ENCODE data around the gene GPR78.

The GPR78 gene

GRCh38 chr4:8589823-8590545, 9.8 kb downstream of the GPR78 start:
- Histone ChIP-seq H3K27me3 (peaks cover 0 to 84% of the 10 kb centered on the region in 2 donors), H3K36me3 (no peaks in the 10 kb centered on the region), H3K27ac (no peak overlapping the region), H3K9me3 (no peaks in the 10 kb centered on the region), H3K4me3 (no peak overlapping the region), H3K4me1 (peaks cover 0 to 17% (median 6%) of the 10 kb centered on the region in 4 donors)
- TF ChIP-seq CTCF (IDR thresholded peaks at IDR 0.05), result no peak
- no peak for DNase-seq
- intact Hi-C loops (cut with DNase I; ENCODE audit: low total_unique reads), result loop anchor here (5.0 kb wide), 1 partner anchor 348 kb away; no protein-coding TSS in a partner anchor

DNA sequence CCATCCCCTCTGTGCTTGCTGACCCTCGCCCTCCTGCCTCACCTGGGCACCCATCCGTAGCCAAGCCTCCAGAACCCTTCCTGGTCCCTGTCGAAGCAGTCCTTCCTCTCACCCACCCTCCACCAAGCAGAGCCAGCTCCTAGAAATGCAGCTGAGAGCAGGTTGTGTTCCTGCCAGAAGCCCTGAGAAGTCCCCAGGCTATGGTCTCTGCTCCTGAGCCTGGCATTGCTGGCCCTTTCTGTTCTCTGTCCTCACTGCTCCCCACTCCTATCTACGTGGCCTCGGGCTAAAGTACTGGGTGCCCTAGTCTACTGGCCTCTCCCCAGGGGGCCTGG, 10.3 kb downstream of the GPR78 start:
- no peak overlapping the region for H3K27ac ChIP-seq

DNA sequence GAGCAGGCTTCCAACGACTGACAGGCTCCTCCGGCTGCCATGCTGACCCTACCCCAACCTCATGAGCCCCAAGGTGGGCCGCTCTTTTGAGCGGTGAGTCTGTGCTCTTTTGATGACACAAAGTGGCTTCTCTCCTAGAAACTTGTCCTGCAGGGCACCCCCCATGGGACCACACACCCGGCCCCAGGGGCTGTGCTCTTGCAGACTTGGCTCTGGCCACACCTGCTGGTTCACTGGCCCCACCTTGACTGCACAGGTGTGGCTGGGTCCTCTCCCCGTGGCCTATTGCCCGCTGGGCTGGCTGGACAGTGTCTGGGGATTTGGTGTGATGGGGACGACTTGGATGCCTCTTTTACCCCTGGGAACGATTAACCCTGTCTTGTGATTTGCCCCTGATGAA, 10.9 kb downstream of the GPR78 start:
- Histone ChIP-seq H3K36me3 (no peaks in the 10 kb centered on the region), H3K27me3 (peaks cover 0 to 73% of the 10 kb centered on the region in 2 donors), H3K4me3 (no peak overlapping the region), H3K9me3 (no peaks in the 10 kb centered on the region), H3K27ac (no peak overlapping the region), H3K4me1 (peaks cover 0 to 17% (median 6%) of the 10 kb centered on the region in 4 donors)
- no peak for DNase-seq
- intact Hi-C loops (cut with DNase I; ENCODE audit: low total_unique reads), result loop anchor here (5.0 kb wide), 1 partner anchor 349 kb away; no protein-coding TSS in a partner anchor
- no peak for TF ChIP-seq CTCF (IDR thresholded peaks at IDR 0.05)

More for the DNA sequence above, 10.3 kb downstream of the GPR78 start:
- H3K27me3 ChIP-seq, result peaks cover 0 to 79% of the 10 kb centered on the region in 2 donors
- H3K4me1 ChIP-seq, result peaks cover 0 to 17% (median 6%) of the 10 kb centered on the region in 4 donors
- no peak overlapping the region for H3K4me3 ChIP-seq
- intact Hi-C loops (cut with DNase I; ENCODE audit: low total_unique reads), result loop anchor here (5.0 kb wide), 1 partner anchor 348 kb away; no protein-coding TSS in a partner anchor
- no peaks in the 10 kb centered on the region for H3K36me3 ChIP-seq
- no peaks in the 10 kb centered on the region for H3K9me3 ChIP-seq
- no peak for TF ChIP-seq CTCF (IDR thresholded peaks at IDR 0.05)
- no peak for DNase-seq

- DNase-seq, result no peak
- H3K36me3 ChIP-seq, result no peaks in the 10 kb centered on the region
- peaks cover 0 to 17% (median 6%) of the 10 kb centered on the region in 4 donors for H3K4me1 ChIP-seq
- no peaks in the 10 kb centered on the region for H3K9me3 ChIP-seq
- no peak overlapping the region for H3K4me3 ChIP-seq
- intact Hi-C loops (cut with DNase I; ENCODE audit: low total_unique reads), result loop anchor here (5.0 kb wide), 1 partner anchor 349 kb away; no protein-coding TSS in a partner anchor
- H3K27ac ChIP-seq, result no peak overlapping the region
- H3K27me3 ChIP-seq, result peaks cover 0 to 66% of the 10 kb centered on the region in 2 donors
- TF ChIP-seq CTCF (IDR thresholded peaks at IDR 0.05), result no peak
These were observed 11.6 kb downstream of the GPR78 start for GRCh38 chr4:8591626-8592365.

- peaks cover 0 to 59% of the 10 kb centered on the region in 2 donors for H3K27me3 ChIP-seq
- intact Hi-C loops (cut with DNase I; ENCODE audit: low total_unique reads), result loop anchor here (5.0 kb wide), 1 partner anchor 350 kb away; no protein-coding TSS in a partner anchor
- no peak for DNase-seq
These were observed 12.4 kb downstream of the GPR78 start, which contains the start of gene CPZ for GRCh38 chr4:8592366-8593263. TSS of gene CPZ (plus strand) at chr4:8592765. CDS start at chr4:8592834, 69 bp downstream.

More at GRCh38 chr4:8592366-8593263, 12.4 kb downstream of the GPR78 start, which contains the start of gene CPZ:
- Histone ChIP-seq H3K36me3 (no peaks in the 10 kb centered on the region), H3K4me3 (no peak within 1 kb of the TSS), H3K9me3 (no peaks in the 10 kb centered on the region), H3K4me1 (peaks cover 0 to 17% (median 6%) of the 10 kb centered on the region in 4 donors), H3K27ac (no peak within 1 kb of the TSS)
- no peak for TF ChIP-seq CTCF (IDR thresholded peaks at IDR 0.05)
